HG02763 (cell line): ENCODE data around the gene EIF2S2.

ENCODE experiments used
- ATAC-seq: cut with Tn5 transposase; IDR thresholded peaks from one replicate; pipeline ENCODE4 v1.9.1; 2021; ENCODE audit warnings: mild to moderate bottlenecking, moderate library complexity; ENCODE audit not compliant: unreplicated experiment

The EIF2S2 gene

DNA sequence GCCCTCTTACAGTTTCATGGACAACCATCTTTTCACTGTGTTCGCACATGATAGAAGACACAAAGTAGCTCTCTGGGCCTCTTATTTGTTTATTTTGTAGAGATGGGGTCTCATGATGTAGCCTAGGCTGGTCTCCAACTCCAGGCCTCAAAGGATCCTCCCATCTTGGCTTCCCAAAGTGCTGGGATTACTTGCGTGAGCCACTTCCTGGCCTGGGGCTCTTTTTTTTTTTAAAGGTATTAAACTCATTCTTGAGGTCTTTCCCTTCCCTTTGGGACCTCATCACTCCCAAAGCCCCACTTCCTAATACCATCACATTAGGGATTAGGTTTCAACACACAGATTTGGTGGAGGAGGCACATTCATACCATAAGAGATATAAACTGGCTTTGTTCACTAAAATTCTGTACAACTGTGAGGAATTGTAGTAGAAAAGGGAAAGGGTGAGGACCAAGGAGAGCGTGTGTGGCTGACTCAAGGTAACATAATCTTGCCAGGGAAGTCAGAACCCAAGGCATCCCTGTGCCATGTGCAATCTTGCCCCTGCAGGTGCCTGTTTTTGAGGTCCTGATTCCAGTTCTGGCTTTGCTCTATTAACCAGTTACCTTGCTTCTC lies 45.5 kb downstream of the EIF2S2 start:
- no peak for ATAC-seq

DNA sequence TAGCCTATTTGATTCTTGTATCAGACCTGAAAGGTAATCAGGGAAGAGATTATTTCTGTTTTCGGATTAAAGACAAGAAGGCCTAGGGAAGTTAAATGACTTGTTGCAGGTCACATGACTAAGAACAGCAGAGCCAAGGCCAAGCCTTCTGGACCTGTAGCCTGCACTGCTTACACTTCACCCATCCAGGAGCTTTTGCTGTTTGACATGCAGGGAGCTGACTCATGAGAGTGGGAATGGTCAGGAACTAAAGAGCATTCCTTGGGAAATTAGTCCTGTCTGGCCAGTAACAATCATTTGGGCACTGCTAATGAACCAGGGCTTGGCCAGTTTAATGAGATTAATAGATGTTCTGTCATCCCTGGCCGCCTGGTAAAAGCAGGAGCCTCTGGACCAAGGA lies 46.8 kb downstream of the EIF2S2 start:
- ATAC-seq, result no peak

DNA sequence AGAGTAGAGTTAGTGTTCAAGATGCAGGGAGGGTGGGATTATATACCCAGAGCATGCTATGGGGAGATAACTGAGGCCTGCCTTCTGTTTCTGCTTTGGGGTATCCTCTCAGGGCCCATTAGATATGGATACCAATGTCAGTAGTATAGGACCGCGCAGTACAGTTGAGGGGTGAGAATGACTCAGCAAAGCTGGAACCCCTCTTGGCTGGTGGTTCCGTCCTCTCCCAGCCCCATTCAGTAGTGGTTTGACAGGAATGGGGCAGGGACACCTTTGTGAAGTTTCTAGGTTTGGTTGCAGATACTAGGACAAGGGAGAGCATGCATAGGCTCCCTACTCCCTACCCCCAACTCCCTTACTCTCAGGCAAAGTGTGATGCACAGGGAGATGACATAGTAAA lies 47.8 kb downstream of the EIF2S2 start:
- no peak for ATAC-seq

DNA sequence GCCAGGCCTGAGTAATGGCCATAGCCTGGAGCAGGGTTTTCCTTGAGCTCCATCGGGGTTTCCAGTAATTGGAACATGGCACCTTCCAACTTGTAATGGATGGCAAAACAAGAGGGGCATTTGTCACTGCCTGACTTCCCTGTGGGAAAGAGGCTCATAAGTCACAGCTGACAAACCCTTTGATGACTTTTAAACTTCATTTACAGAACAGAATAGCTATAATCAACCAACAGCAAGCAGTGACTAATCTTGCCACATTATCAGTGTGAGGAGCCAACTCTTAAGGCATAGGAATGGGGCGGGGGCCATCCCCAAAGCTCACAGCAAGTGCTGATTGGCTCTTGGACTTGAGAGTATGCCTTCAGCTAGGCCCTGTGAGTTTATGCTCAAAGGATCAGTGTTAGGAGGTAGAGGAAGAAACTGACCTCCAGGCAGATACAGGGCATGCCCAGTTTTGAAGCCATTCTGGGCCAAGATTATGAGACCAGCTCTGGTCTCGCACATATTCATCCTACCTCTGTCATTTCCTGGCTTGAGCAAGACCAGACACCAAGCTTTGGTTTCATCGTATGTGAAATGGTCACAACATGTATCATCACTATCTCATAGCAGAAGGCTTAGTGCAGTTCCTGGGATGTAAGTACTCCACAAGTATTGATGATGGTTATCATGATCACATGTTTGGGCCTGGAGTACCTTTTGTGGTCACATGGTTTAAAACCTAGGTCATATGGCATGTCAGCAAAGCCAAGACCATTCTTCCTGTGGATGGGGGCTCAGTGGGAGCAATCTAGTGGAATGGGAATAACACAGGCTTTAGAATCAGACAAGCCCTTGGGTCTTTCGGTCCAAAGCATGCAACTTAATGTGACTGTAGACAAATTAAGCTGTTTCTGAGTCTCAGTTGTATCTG lies 49.2 kb downstream of the EIF2S2 start:
- ATAC-seq, result no peak

DNA sequence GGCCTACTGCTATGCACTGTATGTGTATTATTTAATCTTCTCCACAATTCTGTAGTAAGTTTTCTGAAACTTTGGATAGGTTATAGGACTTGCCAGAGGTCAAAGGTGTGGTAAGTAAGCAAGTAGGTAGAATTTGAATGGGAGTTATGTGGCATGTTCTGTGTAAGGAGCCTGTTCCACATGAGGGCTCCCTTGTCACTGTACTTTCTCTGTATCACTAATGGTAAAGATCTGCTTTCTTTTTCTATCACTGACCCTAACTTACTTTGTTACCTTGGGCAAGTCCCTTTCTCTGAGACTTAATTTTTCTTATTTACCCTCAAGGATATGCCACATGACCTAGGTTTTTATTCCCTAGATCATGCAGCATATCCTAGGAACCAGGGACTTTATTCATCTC lies 50.3 kb downstream of the EIF2S2 start:
- no peak for ATAC-seq

DNA sequence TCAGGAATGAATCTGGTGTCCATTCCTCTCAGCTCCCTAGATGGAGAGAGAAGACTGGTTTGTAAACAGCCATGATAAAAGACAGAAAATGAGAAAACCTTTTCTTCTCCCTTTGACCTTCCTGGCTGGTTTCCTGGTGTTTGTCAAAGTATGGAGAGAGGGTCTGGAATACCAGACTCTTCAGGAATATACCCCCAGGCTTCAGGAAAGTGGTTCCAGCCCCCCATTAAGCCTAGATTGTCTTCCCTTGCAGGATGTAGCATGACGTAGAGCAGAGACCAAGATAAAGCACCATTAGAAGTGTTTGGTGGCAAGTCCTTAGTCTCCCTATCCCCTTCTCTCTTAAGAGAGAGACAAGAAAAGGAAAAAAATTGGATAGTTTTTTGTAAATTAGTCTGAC lies 51.1 kb downstream of the EIF2S2 start:
- no peak for ATAC-seq

DNA sequence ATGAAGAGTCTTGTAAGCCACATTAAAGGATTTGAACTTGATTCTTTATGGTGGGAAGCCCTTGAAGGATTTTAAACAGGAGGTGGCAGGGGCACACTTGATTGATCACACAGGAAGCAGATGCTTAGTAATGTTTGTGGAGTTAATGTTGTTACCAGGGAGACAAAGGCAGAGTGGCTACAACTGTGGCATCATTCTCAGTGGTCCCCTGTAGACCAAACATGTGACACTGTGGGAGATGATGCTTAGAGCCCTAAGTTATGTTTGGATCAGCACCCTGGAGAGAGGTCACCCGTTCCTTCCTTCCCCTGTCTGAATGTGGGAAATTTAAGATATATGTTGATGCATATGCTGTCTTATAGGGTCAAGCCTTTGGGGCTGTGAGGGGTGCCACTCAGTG lies 53.2 kb downstream of the EIF2S2 start:
- no peak for ATAC-seq

DNA sequence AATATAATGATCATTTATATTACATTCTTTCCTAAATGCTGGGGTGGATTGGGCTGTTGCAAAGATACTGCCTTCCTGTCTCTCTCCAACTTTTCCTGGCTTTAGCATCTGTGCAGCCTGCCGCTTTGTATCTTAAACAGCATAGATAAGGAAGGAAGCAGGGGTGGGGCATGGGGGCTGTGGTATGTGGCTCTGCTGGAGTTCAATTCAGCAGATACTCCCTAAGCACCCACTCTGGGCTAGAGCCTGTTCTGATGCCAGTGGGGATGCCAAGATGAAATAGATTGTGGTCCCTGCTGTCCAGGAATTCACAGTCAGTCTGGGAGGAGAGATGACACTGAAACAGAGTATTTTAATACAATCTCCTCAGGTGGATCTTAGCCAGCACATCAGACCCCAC lies 56.8 kb downstream of the EIF2S2 start:
- ATAC-seq, result no peak

DNA sequence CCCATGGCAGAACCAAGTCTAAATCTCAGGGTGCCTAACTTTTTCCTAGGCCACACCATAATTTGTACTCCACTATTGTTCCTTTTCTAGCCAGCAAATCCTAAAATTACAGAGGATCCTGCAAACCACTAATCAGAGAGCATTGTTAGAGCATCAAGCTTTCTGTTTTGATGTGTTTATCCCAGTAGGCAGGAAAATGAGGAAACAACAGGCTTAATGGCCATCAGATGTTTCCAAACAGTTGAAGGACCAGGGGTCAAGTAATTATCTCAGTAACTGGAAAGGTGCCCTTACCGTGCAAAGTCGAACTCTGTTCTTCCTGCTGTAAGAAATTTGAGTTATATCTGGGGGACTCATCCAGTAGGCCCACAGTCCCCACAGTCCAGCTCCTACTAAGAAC lies 59.6 kb downstream of the EIF2S2 start:
- no peak for ATAC-seq

DNA sequence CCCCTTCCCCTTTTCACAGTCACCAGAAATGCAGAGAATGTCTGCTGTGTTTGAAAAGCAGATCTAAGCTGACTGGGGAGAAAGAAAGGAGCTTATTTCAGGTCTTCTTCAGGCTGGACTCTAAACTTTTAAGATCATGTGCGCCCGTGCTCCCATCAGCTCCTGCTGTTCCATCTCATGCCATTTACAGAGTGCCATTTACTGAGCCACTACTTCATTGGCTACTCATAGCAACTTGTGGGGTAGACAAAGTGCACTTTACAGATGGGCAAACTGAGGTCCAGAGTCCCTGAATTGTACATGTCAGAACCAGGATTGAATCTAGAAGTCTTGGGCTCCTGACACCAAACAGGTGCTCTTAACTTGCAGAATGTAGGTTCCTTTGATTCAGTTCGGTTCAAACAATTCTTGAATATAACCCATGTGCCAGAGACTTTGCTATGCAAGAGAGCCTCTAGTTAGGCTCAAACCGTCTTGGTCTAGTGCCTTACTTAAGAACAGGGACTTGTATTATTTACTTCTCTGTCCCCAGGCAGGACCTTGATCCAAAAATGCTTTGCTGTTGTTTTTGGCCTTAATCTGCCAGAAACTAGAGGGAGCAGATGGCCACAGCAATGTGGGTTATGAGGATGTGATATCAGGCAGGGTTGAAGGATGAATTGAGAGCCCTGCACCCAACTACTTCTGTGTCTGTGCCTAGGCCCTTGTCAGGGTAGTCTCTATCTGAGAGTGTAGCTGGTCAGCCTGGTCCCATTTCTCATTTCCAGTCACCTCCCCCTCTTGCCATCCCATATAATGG lies 61.9 kb downstream of the EIF2S2 start:
- ATAC-seq, result no peak

DNA sequence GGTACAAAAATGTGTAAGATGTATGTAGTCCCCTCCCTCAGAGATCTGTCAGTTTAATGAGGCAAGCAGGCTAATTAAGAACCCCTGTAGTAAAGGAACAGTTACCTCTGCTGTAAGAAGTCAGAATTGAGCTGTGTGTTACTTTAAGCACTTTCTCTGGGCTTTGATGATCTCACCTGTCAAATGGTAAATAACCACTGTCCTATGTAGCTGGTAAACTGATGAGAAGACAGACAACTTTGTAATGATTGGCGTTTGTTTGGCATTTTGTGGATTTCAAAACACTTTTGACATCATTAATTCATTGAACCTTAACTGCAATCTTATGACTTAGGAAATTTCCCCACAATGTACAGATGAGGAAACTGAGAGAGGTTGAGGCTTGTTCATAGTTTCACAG lies 62.7 kb downstream of the EIF2S2 start:
- no peak for ATAC-seq

DNA sequence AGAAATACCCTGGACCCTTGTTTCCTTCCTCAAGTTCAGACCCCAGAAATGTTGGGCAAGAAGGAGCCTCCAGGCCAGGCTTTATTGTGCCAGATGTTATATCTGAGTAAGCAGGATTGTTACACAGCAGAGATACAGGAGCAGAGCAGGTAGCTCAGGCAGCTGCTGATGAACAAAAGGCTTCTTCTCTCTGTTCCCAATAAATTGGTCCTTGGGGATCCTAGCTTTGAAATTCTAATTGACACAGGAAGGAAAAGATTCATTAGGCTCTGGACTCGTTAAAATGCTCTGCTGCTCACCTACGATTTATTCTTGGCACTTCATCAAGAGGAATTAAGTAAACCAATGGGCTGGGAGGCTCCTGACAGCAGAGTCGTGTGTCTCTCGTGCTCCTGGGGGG lies 64.1 kb downstream of the EIF2S2 start:
- no peak for ATAC-seq

DNA sequence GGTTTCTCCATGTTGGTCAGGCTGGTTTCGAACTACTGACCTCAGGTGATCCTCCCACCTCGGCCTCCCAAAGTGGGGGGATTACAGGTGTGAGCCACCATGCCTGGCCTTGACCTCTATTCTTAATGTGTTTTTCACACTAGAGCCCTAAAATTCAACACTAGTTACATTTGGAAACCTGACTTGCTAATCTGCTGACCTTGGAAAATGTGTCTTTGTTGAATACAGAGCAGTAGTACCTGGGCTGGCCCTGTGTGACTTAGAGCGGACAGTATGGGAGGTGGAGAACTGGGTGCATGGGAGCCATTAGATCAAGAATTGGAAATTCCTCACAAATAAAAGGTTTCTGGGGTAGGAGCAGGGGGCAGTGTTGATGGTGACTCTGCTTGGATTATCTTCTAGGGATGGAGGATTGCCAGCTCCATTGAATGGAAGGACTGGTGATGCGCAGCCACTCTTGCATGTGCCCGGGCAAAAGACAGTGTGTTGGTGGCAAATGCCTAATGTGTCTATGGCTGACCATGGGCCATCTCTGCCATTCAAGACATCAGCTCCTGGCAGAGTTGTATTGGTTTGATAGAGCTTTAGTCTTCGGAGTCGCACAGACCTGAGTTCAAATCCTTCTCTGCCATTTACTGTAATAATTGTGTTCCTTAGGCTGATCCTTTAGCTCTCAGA lies 64.9 kb downstream of the EIF2S2 start:
- no peak for ATAC-seq

DNA sequence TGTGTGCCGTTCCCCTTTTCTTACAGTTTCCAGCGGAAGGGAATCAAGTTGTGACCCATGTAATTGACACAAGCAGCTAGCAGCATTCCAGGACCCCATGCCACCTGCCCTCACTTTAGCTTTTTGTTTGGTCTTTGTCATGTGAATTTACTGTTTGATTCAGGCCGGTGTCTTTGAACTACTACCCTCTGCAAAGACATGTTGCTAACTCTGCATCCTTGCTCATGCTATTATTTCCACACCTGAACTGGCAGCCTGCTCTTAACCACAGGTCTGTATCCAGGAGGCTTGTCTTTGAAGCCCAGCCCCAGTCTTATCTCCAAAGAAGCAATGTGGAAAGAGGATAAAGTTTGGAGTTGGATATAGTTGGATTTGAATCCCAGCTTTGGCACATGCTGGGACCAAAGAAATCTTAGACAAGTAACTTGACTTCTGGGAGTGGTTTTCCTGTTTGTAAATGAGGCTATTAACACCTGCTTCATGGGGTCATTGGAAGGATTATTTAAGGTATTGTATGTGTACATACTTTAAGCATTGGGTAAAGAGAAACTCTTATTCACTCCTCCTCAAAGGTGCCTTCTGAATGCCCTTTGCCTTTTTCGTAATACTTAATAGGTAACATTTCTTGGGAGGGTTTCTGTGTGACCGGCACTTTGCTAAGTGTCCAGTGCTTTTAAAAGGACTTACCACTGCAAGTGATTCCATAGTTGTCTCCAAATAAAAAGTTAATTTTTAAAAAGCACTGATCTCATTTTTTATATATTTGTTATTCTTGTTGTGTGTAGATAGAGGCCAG lies 65.9 kb downstream of the EIF2S2 start:
- no peak for ATAC-seq

DNA sequence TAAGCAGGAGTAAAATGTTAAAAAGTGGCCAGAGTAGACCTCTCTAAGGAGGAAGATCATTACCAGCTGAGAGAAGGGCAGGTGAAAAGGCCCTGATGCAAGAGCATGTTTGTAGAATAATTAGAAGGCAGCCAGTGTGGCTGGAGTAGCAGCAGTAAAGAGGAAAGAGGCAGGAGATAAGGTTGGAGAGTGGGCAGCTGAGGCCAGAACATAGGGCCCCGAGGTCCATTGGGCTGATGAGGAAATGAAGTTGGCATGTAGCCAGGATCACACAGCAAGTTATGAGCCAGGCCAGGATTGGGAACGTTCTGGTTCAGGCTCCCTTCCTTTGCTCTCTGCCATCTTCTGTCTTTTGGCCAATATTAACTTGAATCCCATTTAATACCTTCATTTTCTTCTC lies 66.7 kb downstream of the EIF2S2 start:
- no peak for ATAC-seq

DNA sequence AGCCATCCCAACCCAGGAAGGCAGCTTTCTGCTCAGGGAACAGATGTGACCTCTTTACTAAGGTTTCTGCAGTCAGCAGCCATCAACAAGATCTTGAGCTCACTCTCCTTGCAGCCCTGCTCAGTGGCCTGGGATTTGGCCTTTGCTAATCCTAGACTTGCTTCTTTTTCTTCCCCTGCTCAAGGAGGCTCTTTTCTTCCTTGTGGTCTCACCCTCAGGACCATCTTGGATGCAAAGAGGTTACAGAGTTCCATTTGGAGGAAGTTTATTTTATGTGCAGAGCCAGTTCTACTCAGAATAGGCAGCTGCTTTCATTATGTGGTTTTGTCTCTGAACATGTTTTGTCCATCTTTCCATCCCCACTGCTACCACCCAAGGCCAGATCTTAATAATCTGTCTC lies 69.0 kb downstream of the EIF2S2 start:
- no peak for ATAC-seq

DNA sequence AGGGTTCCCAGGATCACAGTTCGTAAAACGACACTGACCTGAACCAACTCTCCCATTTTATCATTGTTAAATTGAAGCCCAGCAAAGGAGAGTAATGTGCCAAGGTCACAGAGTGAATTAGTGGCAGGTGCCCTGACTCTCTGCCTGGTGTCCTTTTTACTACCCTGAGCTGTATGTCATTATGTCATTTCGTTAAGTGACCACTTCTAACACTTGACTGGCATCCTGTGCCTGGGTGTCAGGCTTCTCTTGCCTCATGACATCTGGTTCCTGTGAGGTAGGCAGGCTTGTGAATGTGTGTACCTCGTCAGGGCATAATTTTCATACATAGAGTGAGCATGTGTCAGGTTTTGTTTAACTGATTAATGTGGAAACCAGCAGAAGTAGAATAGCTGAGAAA lies 69.8 kb downstream of the EIF2S2 start:
- ATAC-seq, result no peak

DNA sequence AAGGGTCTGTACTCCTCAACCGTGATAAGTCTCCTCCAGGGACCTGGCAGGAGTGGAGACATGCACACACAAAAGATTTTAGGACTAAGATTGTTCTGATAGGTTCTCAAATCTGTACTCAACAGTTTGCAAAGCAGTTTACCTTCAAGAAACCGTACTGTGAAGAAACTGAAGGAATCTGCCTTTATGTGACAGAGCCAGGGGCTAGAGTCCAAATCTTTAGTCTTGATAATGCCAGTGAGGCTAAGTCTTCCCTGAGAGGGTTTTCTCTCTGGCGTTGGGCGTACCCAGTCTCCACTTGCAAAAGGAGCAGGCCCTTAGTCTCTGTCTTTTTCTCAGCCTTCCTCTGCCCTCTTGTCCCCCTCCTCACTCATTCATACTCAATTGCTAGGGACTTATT lies 70.8 kb downstream of the EIF2S2 start:
- ATAC-seq, result no peak

DNA sequence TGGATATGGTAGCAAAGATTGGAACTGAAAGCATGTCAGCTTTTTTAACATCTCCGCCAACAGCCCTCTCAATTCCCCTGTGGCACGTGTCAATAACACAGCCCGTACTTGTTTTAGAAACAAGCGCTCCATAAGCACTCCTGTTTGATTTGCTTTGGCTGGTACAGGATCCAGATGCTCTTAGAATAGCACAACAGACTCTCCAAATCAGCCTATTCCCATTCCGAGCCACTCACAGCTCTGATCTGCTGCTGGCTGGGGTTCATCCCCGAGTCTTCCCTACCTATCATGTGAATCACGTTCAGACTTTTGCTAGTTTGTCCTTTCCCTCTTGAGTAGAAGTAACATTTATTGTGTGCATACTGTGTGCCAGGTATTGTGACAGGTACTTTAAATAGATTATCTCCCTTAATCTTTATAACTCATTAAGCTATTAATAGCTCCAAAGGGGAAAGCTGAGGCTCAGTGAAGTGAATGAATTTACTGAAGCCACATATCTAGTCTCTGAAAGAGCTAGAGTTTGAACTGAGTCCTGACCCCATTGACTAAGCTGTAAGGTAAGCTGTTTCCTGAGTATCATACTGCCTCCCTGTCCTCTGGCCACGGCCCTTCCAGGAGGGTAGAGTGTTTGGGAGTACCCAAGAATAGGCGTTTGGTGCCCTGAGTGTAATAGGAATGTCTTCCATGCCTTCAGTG lies 71.6 kb downstream of the EIF2S2 start:
- no peak for ATAC-seq
